A549 (cell line): ENCODE results near the gene AOAH. TPM values are rescaled to one million over a fixed set of nuclear protein-coding genes. Genes with fewer than 3 reads are reported as not detected.

ENCODE experiments used
- ATAC-seq, 2 experiments: fragments of 200-7000 bp in 1 of 2; fragments of >200 bp in 1 of 2; cut with Nextera tagmentation in 1 of 2; cut with Tn5 transposase in 1 of 2; 3 replicates each; pipeline versions ENCODE4 v1.8.0 to v1.9.1; 2018 to 2020; ENCODE audit warnings: mild to moderate bottlenecking in 1 of 2, moderate library complexity in 1 of 2
- CTCF ChIA-PET: fragments of 300-600 bp; sonication (Branson Sonifier 250); formaldehyde crosslinking; extraction: SDS; loops from one replicate; lab custom pipeline; 2021; ENCODE audit warnings: antibody characterized with exemption, inconsistent platforms; lab: Yijun Ruan, JAX
- POLR2A ChIA-PET: fragments of 350-600 bp; formaldehyde crosslinking; extraction: SDS; loops from one replicate; lab custom pipeline; 2021; ENCODE audit warnings: antibody characterized with exemption, inconsistent platforms; lab: Yijun Ruan, JAX
- DNase-seq, 2 experiments: peaks; one replicate each; pipeline versions ENCODE4 v3.0.0 to v3.0.0-alpha.2; 2011 to 2016; ENCODE audit warnings: low read depth in 1 of 2, low spot score in 1 of 2
- FAIRE-seq: peaks from 2 replicates; lab custom pipeline; 2011; peaks lifted over from hg19 to GRCh38; lab: Jason Lieb, UNC
- H3K27ac ChIP-seq, 2 experiments: fragments of >200 bp; sonication (Bioruptor Twin); formaldehyde crosslinking; 3 replicates each; pipeline ENCODE4 v1.5.1; 2016 to 2017
- H3K4me1 ChIP-seq: fragments of >200 bp; sonication (Bioruptor Twin); formaldehyde crosslinking; 3 replicates; pipeline ENCODE4 v1.6.1; 2016
- H3K4me2 ChIP-seq: fragments of >200 bp; sonication (Bioruptor Twin); formaldehyde crosslinking; 3 replicates; pipeline ENCODE4 v1.6.1; 2016
- H3K4me3 ChIP-seq: fragments of >200 bp; sonication (Bioruptor Twin); formaldehyde crosslinking; 3 replicates; pipeline ENCODE4 v1.5.1; 2016
- H3K9me3 ChIP-seq: fragments of >200 bp; sonication (Bioruptor Twin); formaldehyde crosslinking; 3 replicates; pipeline ENCODE4 v1.6.1; 2016
- ATOH8 ChIP-seq: fragments of 250-450 bp; sonication (Bioruptor Pico); IDR thresholded peaks from 2 replicates; pipeline ENCODE4 v1.5.0; 2020; ENCODE audit warnings: low read depth, mild to moderate bottlenecking, moderate library complexity
- BHLHE40 ChIP-seq: IDR thresholded peaks from 2 replicates; pipeline ENCODE4 v1.6.1; 2012; ENCODE audit warnings: low read depth, low read length, inconsistent platforms
- CEBPB ChIP-seq, 2 experiments: fragments of >200 bp in 1 of 2; sonication (Bioruptor Twin) in 1 of 2; formaldehyde crosslinking in 1 of 2; IDR thresholded peaks; 2 replicates each; pipeline ENCODE4 v1.6.1; 2012 to 2016
- CHD2 ChIP-seq: fragments of 150-350 bp; IDR thresholded peaks from 2 replicates; pipeline ENCODE4 v1.6.1; 2014; ENCODE audit warnings: low read length; ENCODE audit not compliant: partially characterized antibody
- CHD4 ChIP-seq: fragments of 200-600 bp; sonication (generic); IDR thresholded peaks from 2 replicates; pipeline ENCODE4 v1.6.1; 2016; ENCODE audit warnings: antibody characterized with exemption, mild to moderate bottlenecking, borderline replicate concordance
- EHMT2 ChIP-seq: fragments of 200-600 bp; sonication (generic); IDR thresholded peaks from 2 replicates; pipeline ENCODE4 v1.6.1; 2016; ENCODE audit warnings: antibody characterized with exemption, low read depth, mild to moderate bottlenecking, moderate library complexity
- ELK1 ChIP-seq: fragments of 150-350 bp; IDR thresholded peaks from 2 replicates; pipeline ENCODE4 v1.6.1; 2014; ENCODE audit warnings: low read depth, mild to moderate bottlenecking, low read length
- EP300 ChIP-seq, 2 experiments: fragments of >200 bp; sonication (Bioruptor Twin); formaldehyde crosslinking; IDR thresholded peaks; 2 replicates in 1 of 2; 3 replicates in 1 of 2; pipeline ENCODE4 v1.6.1; 2016 to 2017
- FOSB ChIP-seq: fragments of 250-450 bp; sonication (Bioruptor Pico); IDR thresholded peaks from 2 replicates; pipeline ENCODE4 v1.5.0; 2020; ENCODE audit warnings: mild to moderate bottlenecking, moderate library complexity
- FOSL2 ChIP-seq, 2 experiments: fragments of 450-650 bp in 1 of 2; fragments of >200 bp in 1 of 2; sonication (Bioruptor Twin) in 1 of 2; formaldehyde crosslinking; IDR thresholded peaks; 2 replicates each; pipeline versions ENCODE4 v1.5.0 to v1.6.1; 2016 to 2020; ENCODE audit warnings: mild to moderate bottlenecking in 1 of 2, moderate library complexity in 1 of 2
- GATA3 ChIP-seq: IDR thresholded peaks from 2 replicates; pipeline ENCODE4 v1.6.1; 2012; ENCODE audit warnings: borderline replicate concordance
- HEYL ChIP-seq: fragments of 250-450 bp; sonication (Bioruptor Pico); IDR thresholded peaks from 2 replicates; pipeline ENCODE4 v1.8.0; 2021; ENCODE audit warnings: mild to moderate bottlenecking, moderate library complexity
- HOXA7 ChIP-seq: fragments of 250-450 bp; sonication (Bioruptor Pico); IDR thresholded peaks from 2 replicates; pipeline ENCODE4 v1.5.0; 2020; ENCODE audit warnings: mild to moderate bottlenecking, moderate library complexity
- HOXB13 ChIP-seq: fragments of 250-450 bp; sonication (Bioruptor Pico); IDR thresholded peaks from 2 replicates; pipeline ENCODE4 v1.5.0; 2020; ENCODE audit warnings: low read depth, mild to moderate bottlenecking, moderate library complexity
- JUN ChIP-seq, 2 experiments: fragments of >200 bp; sonication (Bioruptor Twin); formaldehyde crosslinking; IDR thresholded peaks; 2 replicates in 1 of 2; 3 replicates in 1 of 2; pipeline ENCODE4 v1.6.1; 2016 to 2017
- JUNB ChIP-seq: fragments of >200 bp; sonication (Bioruptor Twin); formaldehyde crosslinking; IDR thresholded peaks from 2 replicates; pipeline ENCODE4 v1.6.1; 2016
- KDM1A ChIP-seq: fragments of 200-600 bp; sonication (generic); IDR thresholded peaks from 2 replicates; pipeline ENCODE4 v1.6.1; 2016; ENCODE audit warnings: low read depth, mild to moderate bottlenecking
- MAZ ChIP-seq: fragments of 150-350 bp; IDR thresholded peaks from 2 replicates; pipeline ENCODE4 v1.6.1; 2014; ENCODE audit warnings: antibody characterized with exemption, low read depth, low read length, borderline replicate concordance
- NR3C1 ChIP-seq: fragments of >200 bp; sonication (Bioruptor Twin); formaldehyde crosslinking; IDR thresholded peaks from 3 replicates; pipeline ENCODE4 v1.6.1; 2017
- PBX3 ChIP-seq: IDR thresholded peaks from 2 replicates; pipeline ENCODE4 v1.6.1; 2012
- POLR2A ChIP-seq: IDR thresholded peaks from 2 replicates; pipeline ENCODE4 v1.6.1; 2012; ENCODE audit warnings: mild to moderate bottlenecking, low read length
- RFX5 ChIP-seq: fragments of 450-650 bp; IDR thresholded peaks from 2 replicates; pipeline ENCODE4 v1.7.1; 2014; ENCODE audit warnings: antibody characterized with exemption, mild to moderate bottlenecking, moderate library complexity
- ZC3H11A ChIP-seq: fragments of 450-650 bp; IDR thresholded peaks from 2 replicates; pipeline ENCODE4 v1.6.1; 2014; ENCODE audit warnings: antibody characterized with exemption, mild to moderate bottlenecking
- WGBS: methylation state at CpG from one replicate; pipeline ENCODE4 v1.1.6; 2017; ENCODE audit errors: missing lambda C conversion rate; 5-methylcytosine and 5-hydroxymethylcytosine counted together
- polyA plus RNA-seq, 4 experiments: library from polyadenylated mRNA; depleted of rRNA in 3 of 4; stranded (reverse); fragments of >200 nt; fragmentation: RNase III in 1 of 4; extraction: RNeasy Plus Mini Kit Qiagen cat#74134 plus additional on column Dnase treatment in 1 of 4; gene quantifications; 2 replicates in 3 of 4; 3 replicates in 1 of 4; pipeline ENCODE4 v1.2.3, GENCODE V29; 2011 to 2017
- TF ChIP-seq, protein P1 (sequence below): IDR thresholded peaks from 2 replicates; pipeline ENCODE4 v1.6.1; 2012
- TF ChIP-seq, protein P2 (sequence below): fragments of >200 bp; sonication (Bioruptor Twin); formaldehyde crosslinking; IDR thresholded peaks from 3 replicates; pipeline ENCODE4 v1.6.1; 2016

The AOAH gene
- polyA plus RNA-seq, 2 of the 4 experiments (the other 2 are of a cell fraction) = 0.09 TPM; not detected in 1

GRCh38 chr7:36659172-36659516 lies 65.2 kb downstream of the AOAH start:
- WGBS = 28% methylated on average over 4 of the region's 4 CpGs
- peaks cover 46% of the 10 kb centered on the region for H3K4me1 ChIP-seq
- ChIA-PET POLR2A (no interaction called here), CTCF (interaction anchor here (1.2 to 3.0 kb wide), 4 partner anchors 10 to 541 kb away, joined by 3 to 35 read pairs (median 4); no protein-coding TSS in a partner anchor)
- FAIRE-seq (no peak), ATAC-seq (peak; percentile 82 to 91), DNase-seq (peak; percentile 14 to 68)
- peak overlapping the region; percentile 64 for H3K4me2 ChIP-seq
- TF ChIP-seq PBX3 (no peak), EP300 (IDR thresholded peaks at IDR 0.05) (no peak), FOSL2 (IDR thresholded peaks at IDR 0.05) (no peak), FOSL2 (CRISPR knock-in tag; IDR thresholded peaks at IDR 0.05) (peak; percentile 33; the same call in 1 of the 2 replicates), HOXB13 (no peak), CHD2 (no peak), MAZ (no peak), BHLHE40 (no peak), ZC3H11A (no peak), GATA3 (peak; percentile 32; the same call in 1 of the 2 replicates), JUNB (peak; percentile 2; the same call in 1 of the 2 replicates), ATOH8 (CRISPR knock-in tag) (no peak), CEBPB (IDR thresholded peaks at IDR 0.05) (peak; percentile 36 to 61; a peak in 1 of 4 replicates)
- TF ChIP-seq, protein P1, sequence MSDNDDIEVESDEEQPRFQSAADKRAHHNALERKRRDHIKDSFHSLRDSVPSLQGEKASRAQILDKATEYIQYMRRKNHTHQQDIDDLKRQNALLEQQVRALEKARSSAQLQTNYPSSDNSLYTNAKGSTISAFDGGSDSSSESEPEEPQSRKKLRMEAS = no peak
- TF ChIP-seq, protein P2, sequence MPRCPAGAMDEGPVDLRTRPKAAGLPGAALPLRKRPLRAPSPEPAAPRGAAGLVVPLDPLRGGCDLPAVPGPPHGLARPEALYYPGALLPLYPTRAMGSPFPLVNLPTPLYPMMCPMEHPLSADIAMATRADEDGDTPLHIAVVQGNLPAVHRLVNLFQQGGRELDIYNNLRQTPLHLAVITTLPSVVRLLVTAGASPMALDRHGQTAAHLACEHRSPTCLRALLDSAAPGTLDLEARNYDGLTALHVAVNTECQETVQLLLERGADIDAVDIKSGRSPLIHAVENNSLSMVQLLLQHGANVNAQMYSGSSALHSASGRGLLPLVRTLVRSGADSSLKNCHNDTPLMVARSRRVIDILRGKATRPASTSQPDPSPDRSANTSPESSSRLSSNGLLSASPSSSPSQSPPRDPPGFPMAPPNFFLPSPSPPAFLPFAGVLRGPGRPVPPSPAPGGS = no peak
- peak overlapping the region; percentile 57 to 80 for H3K27ac ChIP-seq
- no peak overlapping the region for H3K4me3 ChIP-seq
- no peaks in the 10 kb centered on the region for H3K9me3 ChIP-seq

DNA sequence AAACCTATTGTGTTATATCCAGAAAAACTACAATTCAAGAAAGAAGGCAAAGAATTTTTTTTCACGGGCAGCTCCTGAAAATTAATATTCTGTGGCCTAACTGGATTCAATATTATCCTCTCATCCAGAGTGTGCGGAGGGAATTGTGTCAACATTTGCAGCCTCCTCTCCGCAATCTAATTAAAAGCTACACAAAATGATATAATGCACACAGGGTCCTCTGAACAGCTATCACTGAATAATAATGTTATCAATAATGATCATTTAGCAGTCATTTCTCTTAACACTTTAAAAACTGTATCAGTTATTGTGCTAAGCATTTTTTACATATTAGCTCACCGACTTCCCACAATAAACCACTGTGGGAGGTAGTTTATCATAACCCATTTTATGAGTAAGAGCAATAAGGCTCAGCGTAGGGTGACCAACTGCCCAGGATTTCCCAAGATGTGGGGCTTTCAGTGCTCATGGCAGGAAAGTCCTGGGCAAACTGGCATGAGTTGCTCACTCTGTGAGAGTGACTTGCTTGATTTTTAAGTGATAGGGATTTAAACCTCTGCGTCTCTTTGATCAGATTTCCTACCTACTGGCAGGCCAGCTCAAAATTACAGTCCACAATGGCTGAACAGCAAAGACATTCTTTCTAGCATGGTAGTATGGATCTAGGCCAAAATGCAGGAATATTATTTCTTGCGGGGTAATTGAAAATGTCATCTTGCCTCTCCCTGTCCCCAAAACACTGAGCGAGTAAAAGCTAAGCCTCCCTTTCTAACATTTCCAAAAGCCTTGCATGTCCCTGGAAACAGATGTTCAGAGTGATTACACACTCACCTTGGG lies 65.7 kb downstream of the AOAH start:
- H3K4me1 ChIP-seq = peaks cover 52% of the 10 kb centered on the region
- no peak overlapping the region for H3K4me3 ChIP-seq
- no peaks in the 10 kb centered on the region for H3K9me3 ChIP-seq
- TF ChIP-seq CEBPB (IDR thresholded peaks at IDR 0.05) (peak; percentile 31 to 71; a peak in 3 of 4 replicates), HOXA7 (CRISPR knock-in tag) (no peak), KDM1A (no peak), EP300 (IDR thresholded peaks at IDR 0.05) (peak in 1 of 2 experiments; percentile 44; a peak in 1 of 5 replicates), ATOH8 (CRISPR knock-in tag) (no peak), CHD4 (no peak), NR3C1 (no peak), BHLHE40 (no peak), ELK1 (no peak), GATA3 (no peak), JUN (IDR thresholded peaks at IDR 0.05) (peak in 1 of 2 experiments; percentile 36; a peak in 1 of 5 replicates), JUNB (peak; percentile 56), POLR2A (no peak), FOSB (CRISPR knock-in tag) (no peak), HOXB13 (no peak), EHMT2 (no peak), HEYL (no peak), RFX5 (no peak), FOSL2 (IDR thresholded peaks at IDR 0.05) (peak; percentile 46; the same call in 1 of the 2 replicates), FOSL2 (CRISPR knock-in tag; IDR thresholded peaks at IDR 0.05) (peak; percentile 69)
- TF ChIP-seq, protein P2 = no peak
- TF ChIP-seq, protein P1 = 0 out of 2 replicates have a peak, but pooled peaks have one; percentile 25
- POLR2A ChIA-PET = interaction anchor here (0.6 kb wide), 1 partner anchor 82 kb away, joined by 5 read pairs; no protein-coding TSS in a partner anchor
- CTCF ChIA-PET = interaction anchor here (0.9 to 3.0 kb wide), 7 partner anchors 9 to 541 kb away, joined by 3 to 35 read pairs (median 3); no protein-coding TSS in a partner anchor
- WGBS = 58% methylated on average over 8 of the region's 8 CpGs
- ATAC-seq (peak; percentile 83 to 86), FAIRE-seq (no peak), DNase-seq (peak; percentile 35 to 68)
- peak overlapping the region; percentile 63 to 80 for H3K27ac ChIP-seq
- H3K4me2 ChIP-seq = peak overlapping the region; percentile 64
